ENCODE measurements around the gene OVOL3.

DNA sequence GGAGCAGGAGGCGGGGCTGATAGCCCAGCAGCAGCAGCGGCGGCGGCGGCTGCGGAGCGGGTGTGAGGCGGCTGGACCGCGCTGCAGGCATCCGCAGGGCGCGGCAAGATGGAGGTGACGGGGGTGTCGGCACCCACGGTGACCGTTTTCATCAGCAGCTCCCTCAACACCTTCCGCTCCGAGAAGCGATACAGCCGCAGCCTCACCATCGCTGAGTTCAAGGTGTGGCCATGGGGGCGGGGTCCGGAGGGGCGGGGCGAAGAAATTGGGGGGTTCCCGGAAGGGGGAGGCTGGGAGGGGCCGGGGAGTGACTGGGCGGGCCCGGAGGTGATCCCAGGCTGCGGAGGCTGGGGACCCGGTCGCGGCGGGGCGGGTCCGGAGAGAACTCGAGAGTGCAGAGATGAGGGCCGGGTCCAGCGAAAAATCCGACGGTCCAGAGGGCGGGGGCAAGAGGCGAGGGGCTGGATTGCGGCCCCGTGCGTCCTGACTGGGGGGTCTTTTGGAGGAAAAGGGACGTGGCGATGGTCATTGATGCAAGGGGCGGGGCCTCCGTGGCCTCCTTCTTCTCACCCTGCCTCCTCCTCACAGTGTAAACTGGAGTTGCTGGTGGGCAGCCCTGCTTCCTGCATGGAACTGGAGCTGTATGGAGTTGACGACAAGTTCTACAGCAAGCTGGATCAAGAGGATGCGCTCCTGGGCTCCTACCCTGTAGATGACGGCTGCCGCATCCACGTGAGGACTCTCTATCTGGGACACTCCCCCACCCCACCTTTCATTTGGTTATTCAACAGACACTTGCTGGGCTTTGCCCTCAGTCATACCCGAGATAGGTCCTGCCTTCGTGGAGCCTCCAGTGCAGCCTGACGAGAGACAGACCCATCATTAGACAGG is 4.8 kb downstream of the OVOL3 start, which contains the start of gene TBCB:
- TF ChIP-seq, protein P1, sequence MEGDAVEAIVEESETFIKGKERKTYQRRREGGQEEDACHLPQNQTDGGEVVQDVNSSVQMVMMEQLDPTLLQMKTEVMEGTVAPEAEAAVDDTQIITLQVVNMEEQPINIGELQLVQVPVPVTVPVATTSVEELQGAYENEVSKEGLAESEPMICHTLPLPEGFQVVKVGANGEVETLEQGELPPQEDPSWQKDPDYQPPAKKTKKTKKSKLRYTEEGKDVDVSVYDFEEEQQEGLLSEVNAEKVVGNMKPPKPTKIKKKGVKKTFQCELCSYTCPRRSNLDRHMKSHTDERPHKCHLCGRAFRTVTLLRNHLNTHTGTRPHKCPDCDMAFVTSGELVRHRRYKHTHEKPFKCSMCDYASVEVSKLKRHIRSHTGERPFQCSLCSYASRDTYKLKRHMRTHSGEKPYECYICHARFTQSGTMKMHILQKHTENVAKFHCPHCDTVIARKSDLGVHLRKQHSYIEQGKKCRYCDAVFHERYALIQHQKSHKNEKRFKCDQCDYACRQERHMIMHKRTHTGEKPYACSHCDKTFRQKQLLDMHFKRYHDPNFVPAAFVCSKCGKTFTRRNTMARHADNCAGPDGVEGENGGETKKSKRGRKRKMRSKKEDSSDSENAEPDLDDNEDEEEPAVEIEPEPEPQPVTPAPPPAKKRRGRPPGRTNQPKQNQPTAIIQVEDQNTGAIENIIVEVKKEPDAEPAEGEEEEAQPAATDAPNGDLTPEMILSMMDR (IDR thresholded peaks at IDR 0.05), result no peak
- TF ChIP-seq POLR2A (IDR thresholded peaks at IDR 0.05) (peak; percentile 46), EP300 (IDR thresholded peaks at IDR 0.05; ENCODE audit: low read depth) (no peak)
